ENCODE data around the gene BSG. TPM values are rescaled to one million over a fixed set of nuclear protein-coding genes. Genes with fewer than 3 reads are reported as not detected.

Gene BSG
- polyA plus RNA-seq, 1 experiment: 404 TPM

DNA sequence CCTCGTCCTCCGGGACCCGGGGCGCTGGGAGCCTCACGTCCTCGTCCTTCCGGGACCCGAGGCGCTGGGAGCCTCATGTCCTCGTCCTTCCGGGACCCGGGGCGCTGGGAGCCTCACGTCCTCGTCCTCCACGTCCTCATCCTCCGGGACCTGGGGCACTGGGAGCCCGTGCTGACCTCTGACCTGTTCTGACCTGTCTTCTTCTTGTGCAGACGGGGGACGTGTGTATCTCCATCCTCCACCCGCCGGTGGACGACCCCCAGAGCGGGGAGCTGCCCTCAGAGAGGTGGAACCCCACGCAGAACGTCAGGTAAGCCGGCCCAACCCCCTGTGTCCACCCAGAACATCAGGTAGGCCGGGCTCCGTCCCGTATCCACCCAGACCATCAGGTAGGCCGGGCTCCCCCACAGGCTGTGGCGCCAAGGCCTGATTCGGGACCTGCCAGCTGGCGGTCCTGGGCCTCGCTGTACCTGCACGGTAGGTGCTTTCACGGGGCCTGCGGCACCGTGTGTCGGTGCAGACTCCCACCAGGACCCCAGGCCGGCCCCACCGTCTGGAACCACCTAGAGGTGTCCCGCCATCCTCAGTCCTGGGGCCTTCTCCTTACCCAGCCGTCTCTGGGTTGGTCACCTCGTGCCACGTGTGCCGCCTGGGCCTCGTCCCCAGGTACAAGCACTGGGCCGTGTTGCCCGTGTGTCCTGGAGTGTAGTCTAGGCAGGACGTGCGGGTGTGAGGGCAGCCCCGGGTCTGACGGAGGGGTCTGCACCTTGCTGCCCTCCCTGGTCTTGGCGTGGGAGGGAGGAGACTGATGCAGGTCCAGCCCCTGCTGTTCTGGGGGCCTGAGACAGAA is 36.1 kb upstream of the BSG start:
- CTCF ChIA-PET: no interaction called here
- no peak overlapping the region for H3K4me3 ChIP-seq (ENCODE audit: low read depth, low read length)
- no peak overlapping the region for H3K27ac ChIP-seq (ENCODE audit: low read depth, low read length)
- no peaks in the 10 kb centered on the region; the same call in 1 of the 2 replicates for H3K9me3 ChIP-seq (ENCODE audit: control insufficient read depth, insufficient read depth, low read length)
- POLR2A ChIA-PET: no interaction called here
- TF ChIP-seq, protein P1, sequence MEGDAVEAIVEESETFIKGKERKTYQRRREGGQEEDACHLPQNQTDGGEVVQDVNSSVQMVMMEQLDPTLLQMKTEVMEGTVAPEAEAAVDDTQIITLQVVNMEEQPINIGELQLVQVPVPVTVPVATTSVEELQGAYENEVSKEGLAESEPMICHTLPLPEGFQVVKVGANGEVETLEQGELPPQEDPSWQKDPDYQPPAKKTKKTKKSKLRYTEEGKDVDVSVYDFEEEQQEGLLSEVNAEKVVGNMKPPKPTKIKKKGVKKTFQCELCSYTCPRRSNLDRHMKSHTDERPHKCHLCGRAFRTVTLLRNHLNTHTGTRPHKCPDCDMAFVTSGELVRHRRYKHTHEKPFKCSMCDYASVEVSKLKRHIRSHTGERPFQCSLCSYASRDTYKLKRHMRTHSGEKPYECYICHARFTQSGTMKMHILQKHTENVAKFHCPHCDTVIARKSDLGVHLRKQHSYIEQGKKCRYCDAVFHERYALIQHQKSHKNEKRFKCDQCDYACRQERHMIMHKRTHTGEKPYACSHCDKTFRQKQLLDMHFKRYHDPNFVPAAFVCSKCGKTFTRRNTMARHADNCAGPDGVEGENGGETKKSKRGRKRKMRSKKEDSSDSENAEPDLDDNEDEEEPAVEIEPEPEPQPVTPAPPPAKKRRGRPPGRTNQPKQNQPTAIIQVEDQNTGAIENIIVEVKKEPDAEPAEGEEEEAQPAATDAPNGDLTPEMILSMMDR (IDR thresholded peaks at IDR 0.05; ENCODE audit: low read depth, low read length): no peak
- DNase-seq (ENCODE audit: low read depth, low spot score): no peak
- no peaks in the 10 kb centered on the region for H3K27me3 ChIP-seq (ENCODE audit: control insufficient read depth, insufficient read depth, low read length)

DNA sequence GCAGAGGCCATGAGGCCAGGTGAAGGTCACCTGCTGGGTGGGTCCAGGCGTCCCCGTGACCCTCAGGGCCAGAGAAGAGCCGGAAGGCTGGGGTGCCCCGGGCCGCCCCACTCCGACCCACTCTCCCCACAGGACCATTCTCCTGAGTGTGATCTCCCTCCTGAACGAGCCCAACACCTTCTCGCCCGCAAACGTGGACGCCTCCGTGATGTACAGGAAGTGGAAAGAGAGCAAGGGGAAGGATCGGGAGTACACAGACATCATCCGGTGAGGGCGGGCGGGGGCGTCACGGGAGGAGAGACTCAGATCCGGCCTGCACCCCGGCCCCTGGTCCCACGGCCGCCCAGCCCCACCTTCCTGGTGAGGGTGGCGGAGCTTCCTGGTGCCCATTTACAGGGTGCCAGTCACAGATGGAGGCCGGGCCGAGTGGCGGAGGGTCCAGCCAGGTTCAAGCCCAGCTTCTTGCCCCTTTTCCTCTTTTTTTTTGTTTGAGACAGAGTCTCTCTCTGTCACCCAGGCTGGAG is 35.5 kb upstream of the BSG start:
- Histone ChIP-seq H3K27ac (ENCODE audit: low read depth, low read length) (no peak overlapping the region), H3K9me3 (ENCODE audit: control insufficient read depth, insufficient read depth, low read length) (no peaks in the 10 kb centered on the region; the same call in 1 of the 2 replicates), H3K27me3 (ENCODE audit: control insufficient read depth, insufficient read depth, low read length) (no peaks in the 10 kb centered on the region), H3K4me3 (ENCODE audit: low read depth, low read length) (no peak overlapping the region)
- CTCF ChIA-PET: no interaction called here
- TF ChIP-seq, protein P1 (IDR thresholded peaks at IDR 0.05; ENCODE audit: low read depth, low read length): no peak
- POLR2A ChIA-PET: no interaction called here
- no peak for DNase-seq (ENCODE audit: low read depth, low spot score)

DNA sequence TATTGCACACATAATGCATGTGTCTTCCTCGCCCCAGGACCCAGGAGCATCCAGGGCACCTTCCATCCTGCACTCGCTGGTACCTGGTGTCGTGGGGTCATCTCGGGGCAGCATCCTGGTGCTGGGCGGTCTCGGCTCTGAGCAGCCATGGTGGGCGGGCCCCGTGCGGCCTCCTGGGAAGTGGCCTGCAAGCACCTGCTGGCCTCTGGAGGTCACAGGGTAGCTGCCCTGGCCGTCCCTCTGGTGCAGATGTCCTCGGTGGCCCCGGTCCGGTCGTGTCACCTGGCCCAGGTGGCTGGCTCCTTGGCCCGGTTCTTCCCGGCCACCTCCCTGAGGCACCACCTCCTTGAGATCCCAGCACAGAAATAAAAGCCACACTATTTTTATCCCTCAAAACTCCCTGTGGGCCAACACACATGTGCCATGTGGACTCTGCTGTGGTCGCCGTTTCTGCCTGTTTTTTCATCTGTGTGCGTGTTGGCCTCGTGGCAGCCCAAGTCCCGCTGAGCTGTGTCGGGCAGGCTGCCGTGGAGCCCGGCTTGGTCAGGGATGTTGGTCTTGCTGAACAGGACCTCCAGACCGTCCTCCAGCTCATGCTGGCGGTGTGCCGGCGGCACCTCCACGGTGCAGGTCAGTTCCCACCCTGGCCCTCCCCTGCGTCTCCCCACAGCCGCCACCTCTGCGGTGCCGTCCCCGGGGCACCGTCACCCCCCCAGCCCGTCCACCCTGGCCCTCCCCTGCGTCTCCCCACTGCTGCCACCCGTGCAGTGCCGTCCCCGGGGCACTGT is 33.6 kb upstream of the BSG start:
- ChIA-PET CTCF (no interaction called here), POLR2A (no interaction called here)
- Histone ChIP-seq H3K27ac (ENCODE audit: low read depth, low read length) (no peak overlapping the region), H3K4me3 (ENCODE audit: low read depth, low read length) (no peak overlapping the region), H3K27me3 (ENCODE audit: control insufficient read depth, insufficient read depth, low read length) (no peaks in the 10 kb centered on the region), H3K9me3 (ENCODE audit: control insufficient read depth, insufficient read depth, low read length) (peaks cover 7% of the 10 kb centered on the region; the same call in 1 of the 2 replicates)
- no peak for DNase-seq (ENCODE audit: low read depth, low spot score)
- TF ChIP-seq, protein P1 (IDR thresholded peaks at IDR 0.05; ENCODE audit: low read depth, low read length): no peak

DNA sequence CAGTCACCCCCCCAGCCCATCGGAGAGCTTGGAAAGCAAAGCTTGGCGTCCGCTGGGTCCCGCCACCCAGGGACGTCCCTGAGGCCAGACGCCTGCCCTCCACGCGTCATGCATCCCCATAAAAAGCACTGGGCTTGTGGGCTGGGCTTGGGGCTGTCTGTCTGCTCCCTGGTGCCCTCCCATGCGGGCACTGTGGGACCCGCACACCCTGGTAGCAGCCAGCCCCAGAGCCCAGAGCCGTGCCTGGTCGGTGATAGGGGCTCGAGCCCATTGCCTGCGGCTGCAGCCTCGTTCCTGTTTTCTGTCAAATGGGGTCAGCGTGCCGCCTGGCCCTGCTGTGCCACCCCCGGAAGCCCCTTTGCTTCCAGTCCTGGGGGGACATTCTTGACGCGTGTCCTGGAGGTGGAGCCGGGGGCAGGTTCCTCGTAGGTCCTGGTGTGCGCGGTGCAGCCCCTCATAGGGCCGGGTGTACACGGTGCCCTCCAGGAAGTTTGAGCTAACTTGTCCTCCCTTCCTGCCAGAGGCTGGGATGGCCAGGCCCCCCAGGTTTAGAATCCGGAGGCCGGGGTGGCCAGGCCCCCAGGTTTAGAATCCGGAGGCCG is 32.9 kb upstream of the BSG start:
- Histone ChIP-seq H3K4me3 (ENCODE audit: low read depth, low read length) (no peak overlapping the region), H3K9me3 (ENCODE audit: control insufficient read depth, insufficient read depth, low read length) (peaks cover 7% of the 10 kb centered on the region; the same call in 1 of the 2 replicates), H3K27me3 (ENCODE audit: control insufficient read depth, insufficient read depth, low read length) (no peaks in the 10 kb centered on the region), H3K27ac (ENCODE audit: low read depth, low read length) (no peak overlapping the region)
- ChIA-PET POLR2A (no interaction called here), CTCF (no interaction called here)
- no peak for DNase-seq (ENCODE audit: low read depth, low spot score)
- TF ChIP-seq, protein P1 (IDR thresholded peaks at IDR 0.05; ENCODE audit: low read depth, low read length): no peak
